ENCODE results near the gene DENND6B.

Gene DENND6B

GRCh38 chr22:50271519-50271970 lies 55.3 kb downstream of the DENND6B start:
- no peak for DNase-seq (ENCODE audit: low spot score)

DNA sequence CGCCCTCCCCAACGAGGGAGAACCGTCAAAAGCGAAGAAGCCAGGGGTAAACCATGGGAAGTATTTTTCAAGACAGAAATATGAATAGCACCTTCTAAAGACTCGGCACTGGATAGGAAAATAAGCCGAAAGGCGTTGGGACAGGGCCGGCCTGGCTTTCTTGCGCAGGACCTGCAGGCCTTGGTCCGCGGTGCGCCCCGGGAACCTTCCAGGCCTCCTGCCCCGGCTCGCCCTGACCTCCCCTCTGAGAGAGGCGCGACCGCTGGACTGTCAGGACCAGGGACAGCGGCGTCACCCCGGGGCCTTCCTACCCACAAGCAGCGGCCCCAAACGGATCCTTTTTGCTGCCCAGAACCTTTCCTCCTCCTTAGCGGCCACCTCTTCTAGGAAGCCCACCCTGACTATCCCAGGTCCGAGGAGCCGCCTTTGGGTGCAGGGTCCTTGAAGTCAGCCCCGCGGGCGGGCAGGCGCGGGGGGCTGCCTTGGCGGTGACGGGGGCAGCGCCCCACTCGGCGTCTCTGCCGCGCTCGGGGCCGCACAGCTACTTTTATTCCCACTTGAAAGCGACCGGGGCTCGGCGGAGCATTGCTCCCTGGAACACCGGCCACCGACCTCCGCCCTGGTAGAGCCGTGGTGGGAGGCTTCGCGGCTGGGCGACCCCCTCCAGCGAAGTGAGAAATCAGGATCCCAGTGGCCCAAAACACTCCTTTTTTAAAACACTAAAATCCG lies 56.0 kb downstream of the DENND6B start:
- no peak for DNase-seq (ENCODE audit: low spot score)

DNA sequence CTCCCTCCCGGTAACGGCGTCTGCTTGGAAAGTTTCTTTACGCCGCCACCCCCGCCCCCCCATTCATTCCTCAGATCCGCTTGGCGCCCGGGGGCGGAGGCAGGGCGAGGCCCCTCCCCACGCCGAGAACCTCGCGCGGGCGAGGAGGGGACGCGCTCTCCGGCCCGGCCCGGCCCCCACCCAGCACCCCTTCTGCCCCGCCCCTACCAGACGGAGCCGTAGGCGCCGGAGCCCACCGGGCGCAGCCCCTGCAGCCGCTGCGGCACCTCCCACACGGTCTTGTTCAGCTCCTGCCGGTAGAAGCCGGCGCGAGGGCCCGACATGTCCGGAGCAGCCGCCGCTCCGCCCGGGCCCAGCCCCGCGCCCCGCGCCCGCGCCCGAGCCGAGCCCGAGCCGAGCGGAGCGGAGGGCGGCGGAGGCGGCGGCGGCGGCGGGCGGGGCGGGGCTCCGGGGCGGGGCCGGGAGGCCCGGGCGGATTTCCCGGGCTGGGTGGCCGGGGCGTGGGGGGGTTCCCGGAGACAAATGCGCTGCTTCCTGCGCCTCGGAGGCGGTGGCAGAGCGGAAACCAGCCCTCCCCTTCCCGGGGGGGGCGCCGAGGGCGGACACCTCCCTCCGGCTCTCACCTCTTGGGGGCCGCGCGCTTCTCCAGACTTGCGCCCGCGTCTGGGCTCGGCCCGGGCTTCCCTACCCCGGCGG lies 56.7 kb downstream of the DENND6B start, which contains the start of gene MAPK11:
TSS of gene MAPK11 (minus strand) at position 411 of the 696 bp plus-strand sequence. CDS start at position 323, 88 bp downstream.
- DNase-seq (ENCODE audit: low spot score) = no peak

DNA sequence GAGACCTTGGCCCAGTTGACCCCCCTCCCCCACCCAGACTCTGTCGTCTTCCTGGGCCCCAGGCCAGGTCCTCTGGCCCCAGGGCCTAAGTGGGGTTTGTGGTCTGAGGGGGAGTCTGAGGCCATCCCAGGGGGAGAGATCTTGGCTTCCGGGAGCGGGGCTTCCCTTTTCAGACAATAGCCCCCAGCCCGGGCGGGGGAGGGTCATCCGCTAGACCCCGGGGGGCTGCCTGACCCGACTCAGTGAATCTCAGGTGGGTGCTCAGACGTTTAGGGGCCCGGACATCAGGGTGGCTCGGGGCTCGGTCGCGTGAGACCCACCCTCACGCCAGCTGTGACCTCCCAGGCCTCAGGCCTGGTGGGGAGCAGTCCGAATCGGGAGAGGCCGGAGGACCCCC lies 57.2 kb downstream of the DENND6B start:
- DNase-seq (ENCODE audit: low spot score) = no peak

DNA sequence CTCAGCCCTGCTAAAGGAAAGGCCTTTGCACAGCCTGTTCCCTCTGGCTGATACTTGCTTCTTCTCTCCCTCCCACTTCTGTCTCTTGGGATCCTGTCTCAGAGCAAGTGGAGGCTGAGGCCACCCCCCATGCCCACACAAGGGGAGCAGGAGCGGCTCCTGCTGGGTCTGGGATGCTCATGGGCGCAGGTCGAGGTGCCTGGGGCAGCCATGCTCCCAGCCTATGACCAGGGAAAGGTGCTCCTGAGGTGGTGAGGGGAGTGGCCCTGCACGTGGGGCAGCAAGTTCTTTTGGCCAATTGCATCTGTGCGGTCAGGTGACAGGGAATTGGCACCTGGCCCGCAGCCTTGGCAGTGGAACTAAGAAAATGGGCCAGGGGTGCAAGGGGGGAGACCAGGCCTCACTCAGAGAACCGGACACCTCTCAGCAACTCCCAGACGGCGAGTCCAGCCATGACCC lies 58.1 kb downstream of the DENND6B start:
- no peak for DNase-seq (ENCODE audit: low spot score)

- DNase-seq (ENCODE audit: low spot score) = no peak
Observed at GRCh38 chr22:50267591-50268390, 59.0 kb downstream of the DENND6B start.

DNA sequence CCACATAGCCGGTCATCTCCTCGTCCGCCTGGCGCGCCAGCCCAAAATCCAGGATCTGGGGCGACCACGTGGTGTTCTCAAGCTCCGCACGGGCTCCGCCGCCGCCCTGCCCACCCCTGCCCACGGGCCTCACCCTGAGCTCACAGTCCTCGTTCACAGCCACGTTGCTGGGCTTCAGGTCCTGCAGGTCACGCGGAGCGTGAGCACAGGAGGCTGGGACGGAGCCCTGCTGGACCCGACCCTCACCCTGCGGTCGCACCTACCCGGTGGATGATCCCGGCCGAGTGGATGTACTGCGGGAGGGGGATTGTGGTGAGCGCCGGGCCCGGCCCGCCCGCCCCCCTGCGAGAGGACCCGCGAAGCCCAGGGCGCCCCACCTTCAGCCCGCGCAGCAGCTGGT lies 59.8 kb downstream of the DENND6B start:
- no peak for DNase-seq (ENCODE audit: low spot score)

- no peak for DNase-seq (ENCODE audit: low spot score)
Observed at GRCh38 chr22:50264946-50265669, 61.7 kb downstream of the DENND6B start.

DNA sequence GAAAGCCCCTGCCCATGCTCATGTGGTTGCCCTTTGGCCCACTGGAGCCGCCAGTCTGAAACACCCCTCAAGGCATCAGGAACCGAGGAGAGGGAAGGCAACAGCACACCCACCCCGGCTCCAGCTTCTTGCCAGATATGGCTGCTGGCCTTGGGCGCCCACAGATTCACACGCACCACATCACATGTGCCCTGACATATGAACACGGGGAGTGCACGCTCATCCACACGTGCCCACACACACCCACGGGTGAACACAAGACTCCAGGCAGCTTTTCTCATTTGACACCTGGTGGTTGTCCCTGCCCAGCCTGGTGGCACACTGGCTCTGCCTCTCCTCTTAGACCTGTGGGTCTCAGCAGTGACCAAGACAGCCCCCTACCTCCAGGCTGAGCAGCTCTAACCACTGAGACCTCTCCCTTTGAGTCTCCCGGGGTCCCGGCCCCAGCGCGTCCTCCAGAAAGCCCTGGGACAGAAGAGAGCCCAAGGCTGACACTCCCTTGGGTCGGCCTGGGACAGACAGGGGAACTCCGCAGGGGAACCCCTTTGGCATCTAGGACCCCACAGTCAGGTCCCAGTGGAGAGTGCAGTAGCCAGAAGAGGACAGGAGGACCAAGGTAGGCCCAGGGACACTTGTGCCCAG lies 62.6 kb downstream of the DENND6B start:
- no peak for DNase-seq (ENCODE audit: low spot score)

DNA sequence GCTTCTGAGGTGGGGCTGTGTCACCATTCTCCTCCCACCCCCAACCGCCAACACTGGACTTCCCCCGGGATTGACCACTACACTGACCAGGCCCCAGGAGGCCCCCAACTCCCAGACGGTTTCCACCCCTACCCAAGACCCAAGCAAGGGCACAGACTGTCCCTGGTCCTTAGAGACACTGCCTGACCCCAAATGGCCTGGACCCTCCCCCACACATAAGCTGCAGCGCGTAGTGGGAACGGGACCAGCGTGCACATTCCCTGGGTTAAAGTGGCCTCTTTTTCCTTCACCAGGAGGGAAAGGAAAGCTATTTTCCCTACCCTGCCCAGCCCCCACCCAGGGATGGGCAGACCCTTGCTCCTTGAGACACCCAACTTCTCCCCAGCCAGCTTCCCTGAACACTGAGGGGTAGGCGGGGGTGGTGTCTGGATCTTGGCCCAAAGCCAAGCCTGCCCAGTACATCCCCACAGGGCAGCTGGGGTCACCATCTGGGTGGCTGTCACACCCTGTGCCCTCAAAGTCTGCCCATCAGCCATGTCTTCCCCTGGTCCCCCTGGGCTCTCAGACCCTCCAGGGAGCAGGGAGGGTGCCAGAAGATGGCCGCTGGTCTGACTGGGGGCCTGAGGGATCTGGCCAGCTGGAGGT lies 63.7 kb downstream of the DENND6B start:
- DNase-seq (ENCODE audit: low spot score) = no peak

GRCh38 chr22:50262460-50262911 lies 64.3 kb downstream of the DENND6B start:
- no peak for DNase-seq (ENCODE audit: low spot score)

DNA sequence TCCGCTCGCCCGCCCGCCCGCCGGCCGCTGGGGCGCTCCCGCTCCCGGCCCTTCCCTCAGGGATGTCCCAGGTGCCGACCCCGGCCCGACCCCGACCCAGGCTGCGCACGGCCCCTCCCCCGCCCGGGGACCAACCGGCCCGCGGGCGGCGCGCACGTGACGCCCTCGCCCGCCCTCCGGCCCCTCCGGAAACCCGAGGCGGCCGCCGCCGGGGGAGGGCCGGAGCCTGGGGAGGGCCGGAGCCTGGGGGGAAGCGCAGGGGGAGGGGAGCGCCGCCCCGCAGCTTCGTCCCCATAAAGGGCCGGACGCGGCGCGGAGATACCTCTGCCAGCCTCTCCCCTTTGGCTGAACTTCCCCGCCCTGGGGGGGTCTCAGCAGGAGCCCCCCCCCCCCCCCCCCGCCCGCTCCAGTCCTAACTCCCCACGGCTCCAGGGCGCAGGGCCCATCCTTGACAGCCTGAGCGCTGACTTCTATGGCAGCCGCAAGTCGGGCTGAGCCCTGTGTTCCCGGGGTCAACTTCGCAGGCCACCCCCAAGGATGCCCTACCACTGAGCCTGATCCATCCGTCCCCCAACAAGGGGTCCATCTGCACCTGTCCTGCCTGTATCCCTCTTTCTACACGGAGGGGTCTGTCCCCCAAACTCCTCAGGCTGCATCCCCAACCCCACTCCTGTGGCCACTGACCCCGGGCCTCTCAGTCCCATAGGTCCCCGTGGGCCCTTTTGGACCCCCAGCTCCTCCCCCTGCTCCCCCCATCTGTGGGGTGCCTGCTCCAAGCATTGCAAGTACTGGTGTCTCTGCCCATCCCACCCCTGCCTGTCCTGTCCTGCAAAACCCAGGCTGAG lies 65.0 kb downstream of the DENND6B start, which contains the start of gene MAPK12:
TSS of gene MAPK12 (minus strand) at position 69 of the 845 bp plus-strand sequence. CDS start 174 bp downstream, outside the sequence.
- DNase-seq (ENCODE audit: low spot score) = no peak

GRCh38 chr22:50260801-50261614 lies 65.8 kb downstream of the DENND6B start:
- peak; percentile 42 for DNase-seq (ENCODE audit: low spot score)

GRCh38 chr22:50260434-50260800 lies 66.4 kb downstream of the DENND6B start:
- DNase-seq (ENCODE audit: low spot score) = no peak

DNA sequence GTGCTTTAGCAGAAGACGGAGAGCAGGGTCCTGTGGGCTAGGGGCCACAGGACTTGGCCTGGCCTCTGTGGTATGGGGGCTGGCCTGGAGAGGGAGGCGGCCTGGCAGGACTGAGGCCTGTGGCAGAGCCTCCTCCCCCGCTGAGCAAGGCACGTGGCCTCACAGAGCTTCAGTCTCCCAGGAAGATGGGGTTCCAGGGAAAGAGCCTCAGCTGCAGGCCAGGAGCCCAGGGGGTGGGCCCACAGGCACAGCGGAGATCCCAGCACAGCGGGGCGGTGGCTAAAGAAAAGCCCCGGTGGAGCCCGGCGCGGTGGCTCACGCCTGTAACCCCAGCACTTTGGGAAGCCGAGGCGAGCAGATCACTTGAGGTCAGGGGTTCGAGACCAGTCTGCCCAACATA lies 67.5 kb downstream of the DENND6B start:
- DNase-seq (ENCODE audit: low spot score) = no peak

All from COLO829 (cell line).